Lung (tissue), 12 donors: ENCODE data around the gene LRRIQ1. TPM values are rescaled to one million over a fixed set of nuclear protein-coding genes. Genes with fewer than 3 reads are reported as not detected.

Source experiments
- ATAC-seq: fragments of 200-7000 bp; cut with Tn5 transposase; one replicate; pipeline ENCODE4 v1.9.1; 2020; ENCODE audit warnings: moderate number of reproducible peaks; ENCODE audit not compliant: insufficient read depth, low FRiP score
- DNase-seq, 3 donors: peaks; one replicate each; pipeline ENCODE4 v3.0.0-alpha.2; 2013 to 2017
- H3K27ac ChIP-seq, 2 donors: one replicate each; pipeline ENCODE4 v1.5.1; 2013; ENCODE audit warnings: mild to moderate bottlenecking in 2 of 2, moderate library complexity in 2 of 2, control low read depth in 1 of 2, inconsistent platforms in 1 of 2, low read depth in 1 of 2, low read length in 1 of 2
- H3K27me3 ChIP-seq, 3 donors: one replicate each; pipeline ENCODE4 v1.5.1; 2013; ENCODE audit warnings: low read length in 2 of 3; ENCODE audit not compliant: control insufficient read depth in 3 of 3, insufficient read depth in 3 of 3
- H3K36me3 ChIP-seq, 4 donors: one replicate each; pipeline ENCODE4 v1.5.1; 2013; ENCODE audit warnings: low read length in 4 of 4, mild to moderate bottlenecking in 1 of 4, moderate library complexity in 1 of 4; ENCODE audit not compliant: control insufficient read depth in 4 of 4, insufficient read depth in 4 of 4
- H3K4me1 ChIP-seq, 5 donors: one replicate each; pipeline ENCODE4 v1.5.1; 2013; ENCODE audit warnings: low read length in 5 of 5, mild to moderate bottlenecking in 2 of 5, moderate library complexity in 1 of 5; ENCODE audit not compliant: control insufficient read depth in 5 of 5, insufficient read depth in 5 of 5
- H3K4me3 ChIP-seq: one replicate; pipeline ENCODE4 v1.5.1; 2013; ENCODE audit warnings: mild to moderate bottlenecking, control low read depth, moderate library complexity
- H3K9ac ChIP-seq, 2 donors: one replicate each; pipeline ENCODE4 v1.5.1; 2013; ENCODE audit warnings: low read length in 2 of 2, control low read depth in 1 of 2; ENCODE audit not compliant: insufficient read depth in 1 of 2
- H3K9me3 ChIP-seq, 4 donors: one replicate each; pipeline ENCODE4 v1.5.1; 2013; ENCODE audit warnings: low read length in 3 of 4, mild to moderate bottlenecking in 1 of 4, moderate library complexity in 1 of 4; ENCODE audit not compliant: control insufficient read depth in 4 of 4, insufficient read depth in 3 of 4
- WGBS, 2 donors: extraction: QIAGEN DNeasy Blood & Tissue Kit; methylation state at CpG; one replicate each; pipeline ENCODE4 v1.1.7; 2013; 5-methylcytosine and 5-hydroxymethylcytosine counted together
- polyA plus RNA-seq, 2 donors: library from polyadenylated mRNA; stranded (reverse); fragments of 200-250 nt; gene quantifications; one replicate each; pipeline ENCODE4 v1.2.1, GENCODE V29; 2013
- total RNA-seq, 2 donors: library from RNA; depleted of rRNA in 1 of 2; stranded (reverse); fragments of >200 nt in 1 of 2; gene quantifications; one replicate each; pipeline ENCODE4 v1.2.1, GENCODE V29; 2014 to 2021
- TF ChIP-seq, protein P1 (sequence below): IDR thresholded peaks from 2 replicates; pipeline ENCODE4 v1.5.1; 2012; ENCODE audit warnings: mild to moderate bottlenecking; ENCODE audit errors: control extremely low read depth, extremely low read depth
- donor health status: control.
- donor health status: control.
- donor health status: Bipolar disorder and iron deficiency.
- donor health status: healthy.
- donor health status: DM: yes; HTN: yes; CAD: no.

LRRIQ1 gene
- total and polyA plus RNA-seq, 4 donors, result 3.4 to 33.2 (median 12.0) TPM

DNA sequence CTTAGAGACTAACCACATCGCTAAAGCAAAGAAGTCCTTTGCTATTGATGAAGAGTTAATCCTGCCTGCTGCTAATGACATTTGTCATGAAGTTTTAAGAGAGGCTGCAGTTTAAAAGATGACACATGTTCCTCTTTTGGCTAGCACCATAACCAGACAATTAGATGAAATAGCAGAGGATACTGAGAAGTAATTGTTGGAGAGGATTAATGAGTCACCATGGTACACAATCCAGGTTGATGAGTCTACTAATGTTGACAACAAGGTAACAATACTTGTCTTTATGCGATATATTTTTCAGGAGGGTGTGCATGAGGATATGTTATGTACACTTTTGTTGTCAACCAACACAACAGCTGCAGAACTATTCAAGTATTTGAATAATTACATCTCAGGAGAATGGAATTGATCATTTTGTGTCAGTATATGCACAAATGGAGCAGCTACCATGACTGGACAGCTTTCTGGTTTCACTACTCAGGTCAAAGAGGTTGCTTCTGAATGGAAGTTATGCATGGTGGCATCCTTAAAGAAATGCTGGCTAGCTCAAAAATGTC is 56.7 kb downstream of the LRRIQ1 start:
- ATAC-seq, result no peak
- TF ChIP-seq, protein P1, sequence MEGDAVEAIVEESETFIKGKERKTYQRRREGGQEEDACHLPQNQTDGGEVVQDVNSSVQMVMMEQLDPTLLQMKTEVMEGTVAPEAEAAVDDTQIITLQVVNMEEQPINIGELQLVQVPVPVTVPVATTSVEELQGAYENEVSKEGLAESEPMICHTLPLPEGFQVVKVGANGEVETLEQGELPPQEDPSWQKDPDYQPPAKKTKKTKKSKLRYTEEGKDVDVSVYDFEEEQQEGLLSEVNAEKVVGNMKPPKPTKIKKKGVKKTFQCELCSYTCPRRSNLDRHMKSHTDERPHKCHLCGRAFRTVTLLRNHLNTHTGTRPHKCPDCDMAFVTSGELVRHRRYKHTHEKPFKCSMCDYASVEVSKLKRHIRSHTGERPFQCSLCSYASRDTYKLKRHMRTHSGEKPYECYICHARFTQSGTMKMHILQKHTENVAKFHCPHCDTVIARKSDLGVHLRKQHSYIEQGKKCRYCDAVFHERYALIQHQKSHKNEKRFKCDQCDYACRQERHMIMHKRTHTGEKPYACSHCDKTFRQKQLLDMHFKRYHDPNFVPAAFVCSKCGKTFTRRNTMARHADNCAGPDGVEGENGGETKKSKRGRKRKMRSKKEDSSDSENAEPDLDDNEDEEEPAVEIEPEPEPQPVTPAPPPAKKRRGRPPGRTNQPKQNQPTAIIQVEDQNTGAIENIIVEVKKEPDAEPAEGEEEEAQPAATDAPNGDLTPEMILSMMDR, result no peak
- WGBS, 2 donors, result 48 to 97% methylated on average over 2 of the region's 2 CpGs

DNA sequence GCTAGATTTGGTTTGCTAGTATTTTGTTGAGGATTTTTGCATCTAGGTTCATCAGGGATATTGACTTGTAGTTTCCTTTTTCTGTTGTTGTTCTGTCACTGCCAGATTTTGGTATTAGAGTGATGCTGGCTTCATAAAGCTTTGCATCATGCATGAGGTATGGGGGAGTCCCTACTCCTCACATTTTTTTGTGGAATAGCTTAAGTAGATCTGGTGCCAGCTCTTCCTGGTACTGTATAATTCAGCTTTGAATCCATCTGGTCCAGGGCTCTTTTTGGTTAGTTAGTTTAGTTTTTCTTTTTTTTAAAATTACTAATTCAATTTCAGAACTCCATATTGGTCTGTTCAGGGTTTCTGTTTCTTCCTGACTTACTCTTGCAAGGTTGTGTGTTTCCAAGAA is 59.4 kb downstream of the LRRIQ1 start:
- no peaks in the 10 kb centered on the region for H3K4me1 ChIP-seq
- TF ChIP-seq, protein P1, result no peak
- DNase-seq, result no peak
- H3K9ac ChIP-seq, result no peak overlapping the region
- H3K27me3 ChIP-seq, result no peaks in the 10 kb centered on the region
- H3K9me3 ChIP-seq, result no peaks in the 10 kb centered on the region
- no peak for ATAC-seq
- no peak overlapping the region for H3K4me3 ChIP-seq
- H3K27ac ChIP-seq, result no peak overlapping the region
- no peaks in the 10 kb centered on the region for H3K36me3 ChIP-seq

More for the DNA sequence above, 56.7 kb downstream of the LRRIQ1 start:
- no peak overlapping the region for H3K4me3 ChIP-seq
- H3K27me3 ChIP-seq, result no peaks in the 10 kb centered on the region
- no peak overlapping the region for H3K27ac ChIP-seq
- no peaks in the 10 kb centered on the region for H3K9me3 ChIP-seq
- no peaks in the 10 kb centered on the region for H3K36me3 ChIP-seq
- no peak overlapping the region for H3K9ac ChIP-seq
- no peaks in the 10 kb centered on the region for H3K4me1 ChIP-seq
- DNase-seq, result no peak

DNA sequence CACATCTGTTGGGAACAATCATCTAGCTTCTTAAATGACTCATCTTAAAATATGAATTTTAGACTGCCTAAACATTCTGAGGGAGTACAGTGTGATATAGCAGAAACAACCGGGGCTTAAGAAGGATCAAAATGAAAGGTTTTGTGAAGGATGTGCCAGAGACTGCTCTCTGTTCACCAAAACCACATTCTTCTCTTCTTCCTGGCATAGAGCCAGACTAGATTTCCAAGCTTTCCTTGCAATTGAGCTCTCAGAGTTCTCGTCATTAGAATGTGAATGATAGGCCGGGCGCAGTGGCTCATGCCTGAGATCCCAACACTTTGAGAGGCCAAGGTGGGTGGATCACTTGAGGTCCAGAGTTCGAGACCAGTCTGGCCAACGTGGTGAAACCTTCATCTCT is 94.5 kb downstream of the LRRIQ1 start:
- no peaks in the 10 kb centered on the region for H3K4me1 ChIP-seq
- no peaks in the 10 kb centered on the region for H3K9me3 ChIP-seq
- H3K36me3 ChIP-seq, result no peaks in the 10 kb centered on the region
- no peak overlapping the region for H3K27ac ChIP-seq
- no peak for DNase-seq
- H3K27me3 ChIP-seq, result peaks cover 0 to 3% (median 0%) of the 10 kb centered on the region in 3 donors
- H3K9ac ChIP-seq, result no peak overlapping the region
- no peak overlapping the region for H3K4me3 ChIP-seq
- WGBS, 2 donors, result 81 to 85% methylated on average over 6 of the region's 6 CpGs
- ATAC-seq, result no peak
- TF ChIP-seq, protein P1, result no peak

DNA sequence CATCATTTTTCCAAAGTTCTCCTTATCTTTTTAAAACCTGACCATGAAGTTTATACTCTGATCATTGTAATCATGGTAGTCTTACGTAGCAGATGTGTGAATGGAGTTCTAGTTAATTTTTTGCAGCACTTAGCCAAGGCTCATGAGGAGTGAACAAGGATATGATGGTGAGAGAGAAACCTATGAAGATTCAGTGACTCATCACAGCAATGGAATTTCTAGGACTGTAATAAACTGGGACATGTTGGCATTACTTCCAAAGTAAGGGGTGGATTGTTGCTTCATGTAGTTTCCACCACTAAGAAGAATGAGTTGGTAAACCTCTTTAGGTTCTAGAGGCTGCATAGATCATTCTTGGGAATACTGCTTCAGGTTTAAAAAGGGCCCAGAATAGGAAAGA is 102.7 kb downstream of the LRRIQ1 start:
- no peaks in the 10 kb centered on the region for H3K9me3 ChIP-seq
- no peak overlapping the region for H3K27ac ChIP-seq
- TF ChIP-seq, protein P1, result no peak
- H3K36me3 ChIP-seq, result no peaks in the 10 kb centered on the region
- DNase-seq (no peak), ATAC-seq (no peak)
- peaks cover 0 to 5% (median 0%) of the 10 kb centered on the region in 3 donors for H3K27me3 ChIP-seq
- H3K4me3 ChIP-seq, result no peak overlapping the region
- no peak overlapping the region for H3K9ac ChIP-seq
- no peaks in the 10 kb centered on the region for H3K4me1 ChIP-seq
- 78 to 85% methylated on average over 1 of the region's 1 CpG for WGBS, 2 donors
